MM.1S (cell line): Measurements from ENCODE around the gene SWAP70.

Experiments
- DNase-seq: peaks from one replicate; pipeline ENCODE4 v3.0.0-alpha.2; 2015
- H2AFZ ChIP-seq: fragments of 300-600 bp; sonication (generic); 2 replicates; pipeline ENCODE4 v1.6.0; 2016; ENCODE audit warnings: antibody characterized with exemption, low read length
- H3F3A ChIP-seq: fragments of 300-600 bp; sonication (generic); 2 replicates; pipeline ENCODE4 v1.6.1; 2016; ENCODE audit warnings: mild to moderate bottlenecking, antibody characterized with exemption, low read length, moderate library complexity, mixed read lengths; ENCODE audit not compliant: insufficient read depth
- H3K27ac ChIP-seq: fragments of 300-600 bp; sonication (generic); 2 replicates; pipeline ENCODE4 v1.5.1; 2016; ENCODE audit warnings: mild to moderate bottlenecking, low read length
- H3K27me3 ChIP-seq: fragments of 300-600 bp; sonication (generic); replicated peaks from 2 replicates; pipeline ENCODE4 v1.6.0; 2016; ENCODE audit warnings: low read length; ENCODE audit not compliant: insufficient read depth
- H3K36me3 ChIP-seq: fragments of 300-600 bp; sonication (generic); replicated peaks from 2 replicates; pipeline ENCODE4 v1.6.1; 2016; ENCODE audit warnings: mild to moderate bottlenecking, low read length, mixed read lengths; ENCODE audit not compliant: insufficient read depth
- H3K4me1 ChIP-seq: fragments of 300-600 bp; sonication (generic); 2 replicates; pipeline ENCODE4 v1.6.1; 2016; ENCODE audit warnings: low read length, mixed read lengths
- H3K4me2 ChIP-seq: fragments of 300-600 bp; sonication (generic); 2 replicates; pipeline ENCODE4 v1.6.0; 2016; ENCODE audit warnings: low read depth, low read length
- H3K4me3 ChIP-seq: fragments of 300-600 bp; sonication (generic); 2 replicates; pipeline ENCODE4 v1.5.1; 2016; ENCODE audit warnings: low read length, mixed read lengths
- H3K79me2 ChIP-seq: fragments of 300-600 bp; sonication (generic); 2 replicates; pipeline ENCODE4 v1.6.1; 2016; ENCODE audit warnings: mixed run types, low read length, mixed read lengths
- H3K9ac ChIP-seq: fragments of 300-600 bp; sonication (generic); 2 replicates; pipeline ENCODE4 v1.6.1; 2016; ENCODE audit warnings: low read length, mixed read lengths
- H3K9me2 ChIP-seq: fragments of 300-600 bp; sonication (generic); replicated peaks from 2 replicates; pipeline ENCODE4 v1.6.1; 2016; ENCODE audit warnings: mild to moderate bottlenecking, low read length, mixed read lengths; ENCODE audit not compliant: insufficient read depth
- H3K9me3 ChIP-seq: fragments of 300-600 bp; sonication (generic); replicated peaks from 2 replicates; pipeline ENCODE4 v1.6.1; 2016; ENCODE audit warnings: mild to moderate bottlenecking, low read length, mixed read lengths; ENCODE audit not compliant: insufficient read depth
- H4K20me1 ChIP-seq: fragments of 300-600 bp; sonication (generic); 2 replicates; pipeline ENCODE4 v1.6.1; 2016; ENCODE audit warnings: mild to moderate bottlenecking, low read length, moderate library complexity, mixed read lengths; ENCODE audit not compliant: insufficient read depth
- CTCF ChIP-seq: fragments of 300-600 bp; sonication (generic); IDR thresholded peaks from 2 replicates; pipeline ENCODE4 v1.5.1; 2016; ENCODE audit warnings: antibody characterized with exemption, low read length, mixed read lengths
- EZH2 ChIP-seq: fragments of 300-600 bp; sonication (generic); optimal IDR thresholded peaks from 2 replicates; pipeline ENCODE3; 2017; ENCODE audit warnings: low read depth, mild to moderate bottlenecking, antibody characterized with exemption, low read length, mixed read lengths
- EZH2phosphoT487 ChIP-seq: fragments of 300-600 bp; sonication (generic); IDR thresholded peaks from 2 replicates; pipeline ENCODE4 v1.6.1; 2018; ENCODE audit warnings: antibody characterized with exemption, low read length

SWAP70 gene

GRCh38 chr11:9738116-9738515 lies 74.2 kb downstream of the SWAP70 start:
- no peaks in the 10 kb centered on the region for H3K36me3 ChIP-seq
- H3K79me2 ChIP-seq = no peaks in the 10 kb centered on the region
- H2AFZ ChIP-seq = no peak overlapping the region
- no peaks in the 10 kb centered on the region for H4K20me1 ChIP-seq
- no peak for TF ChIP-seq EZH2
- no peak for TF ChIP-seq EZH2phosphoT487
- no peak for TF ChIP-seq CTCF
- H3F3A ChIP-seq = no peaks in the 10 kb centered on the region
- no peak for DNase-seq
- H3K4me2 ChIP-seq = no peak overlapping the region
- no peaks in the 10 kb centered on the region for H3K9me2 ChIP-seq
- H3K9ac ChIP-seq = no peak overlapping the region
- no peak overlapping the region for H3K27ac ChIP-seq
- peaks cover 7% of the 10 kb centered on the region; the same call in 1 of the 2 replicates for H3K4me1 ChIP-seq
- no peaks in the 10 kb centered on the region for H3K27me3 ChIP-seq
- no peaks in the 10 kb centered on the region for H3K9me3 ChIP-seq
- no peak overlapping the region for H3K4me3 ChIP-seq

GRCh38 chr11:9738707-9739106 lies 74.8 kb downstream of the SWAP70 start:
- no peak overlapping the region for H2AFZ ChIP-seq
- H3K4me3 ChIP-seq = no peak overlapping the region
- H3K36me3 ChIP-seq = no peaks in the 10 kb centered on the region
- H3K4me1 ChIP-seq = peaks cover 7% of the 10 kb centered on the region; the same call in 1 of the 2 replicates
- no peak for TF ChIP-seq EZH2
- TF ChIP-seq CTCF = no peak
- no peak for TF ChIP-seq EZH2phosphoT487
- H4K20me1 ChIP-seq = no peaks in the 10 kb centered on the region
- H3K27ac ChIP-seq = no peak overlapping the region
- no peaks in the 10 kb centered on the region for H3F3A ChIP-seq
- no peaks in the 10 kb centered on the region for H3K9me3 ChIP-seq
- H3K4me2 ChIP-seq = no peak overlapping the region
- no peaks in the 10 kb centered on the region for H3K27me3 ChIP-seq
- H3K9ac ChIP-seq = no peak overlapping the region
- DNase-seq = no peak
- H3K9me2 ChIP-seq = no peaks in the 10 kb centered on the region
- no peaks in the 10 kb centered on the region for H3K79me2 ChIP-seq

- H3K27me3 ChIP-seq = no peaks in the 10 kb centered on the region
- no peak overlapping the region for H3K9ac ChIP-seq
- H2AFZ ChIP-seq = no peak overlapping the region
- H3K4me2 ChIP-seq = no peak overlapping the region
- H3K9me3 ChIP-seq = no peaks in the 10 kb centered on the region
- no peaks in the 10 kb centered on the region for H3K79me2 ChIP-seq
- H3K36me3 ChIP-seq = no peaks in the 10 kb centered on the region
- H4K20me1 ChIP-seq = no peaks in the 10 kb centered on the region
- H3K27ac ChIP-seq = no peak overlapping the region
- no peaks in the 10 kb centered on the region for H3K9me2 ChIP-seq
- no peak for TF ChIP-seq EZH2phosphoT487
- TF ChIP-seq CTCF = no peak
- TF ChIP-seq EZH2 = no peak
- H3K4me1 ChIP-seq = peaks cover 7% of the 10 kb centered on the region; the same call in 1 of the 2 replicates
- H3F3A ChIP-seq = no peaks in the 10 kb centered on the region
- no peak overlapping the region for H3K4me3 ChIP-seq
- DNase-seq = no peak
Observed at GRCh38 chr11:9739123-9739900, 75.4 kb downstream of the SWAP70 start.
